HG02571 (cell line): Measurements from ENCODE around the gene TMEM240.
"Not testable (repeated sequence)": the region's sequence is repeated elsewhere in the genome, so short reads cannot be mapped to it uniquely, and the experiment has no call there.

Experiments used
- ATAC-seq: cut with Tn5 transposase; IDR thresholded peaks from one replicate; pipeline ENCODE4 v1.9.1; 2021; ENCODE audit warnings: mild to moderate bottlenecking, moderate library complexity; ENCODE audit not compliant: unreplicated experiment

The TMEM240 gene

DNA sequence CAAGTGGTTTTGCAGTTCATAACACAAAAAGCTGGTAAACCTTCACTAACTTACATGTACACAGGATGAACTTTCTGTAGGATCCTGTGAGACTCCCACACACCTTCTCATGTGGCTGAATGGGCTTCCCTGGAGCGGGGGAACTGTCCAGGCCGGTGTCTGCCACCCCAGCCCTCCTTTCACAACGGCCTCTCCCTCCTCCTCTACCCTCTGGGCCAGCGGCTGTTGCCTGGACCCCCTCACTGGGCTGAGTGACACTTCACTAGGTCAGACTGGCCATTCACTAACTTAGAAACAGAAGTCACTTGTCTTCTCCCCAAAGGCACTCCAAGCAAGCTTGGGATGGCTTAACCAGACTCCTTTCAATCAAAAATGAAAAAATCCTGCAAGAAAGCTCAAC, 18.2 kb upstream of the TMEM240 start:
- ATAC-seq, result no peak

DNA sequence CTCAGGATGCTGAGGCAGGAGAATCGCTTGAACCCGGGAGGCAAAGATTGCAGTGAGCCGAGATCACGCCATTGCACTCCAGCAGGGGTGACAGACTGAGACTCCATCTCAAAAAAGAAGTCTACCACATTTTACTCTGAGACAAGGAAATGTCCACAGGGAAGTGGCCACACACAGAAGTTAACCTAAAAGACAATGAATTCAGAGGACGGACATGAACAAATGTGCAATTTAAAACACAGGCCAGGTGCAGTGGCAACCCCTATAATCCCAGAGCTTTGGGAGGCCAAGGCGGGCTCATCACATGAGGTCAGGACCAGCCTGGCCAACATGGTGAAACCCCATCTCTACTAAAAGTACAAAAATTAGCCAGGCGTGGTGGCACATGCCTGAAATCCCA, 17.3 kb upstream of the TMEM240 start:
- not testable (repeated sequence) for ATAC-seq

DNA sequence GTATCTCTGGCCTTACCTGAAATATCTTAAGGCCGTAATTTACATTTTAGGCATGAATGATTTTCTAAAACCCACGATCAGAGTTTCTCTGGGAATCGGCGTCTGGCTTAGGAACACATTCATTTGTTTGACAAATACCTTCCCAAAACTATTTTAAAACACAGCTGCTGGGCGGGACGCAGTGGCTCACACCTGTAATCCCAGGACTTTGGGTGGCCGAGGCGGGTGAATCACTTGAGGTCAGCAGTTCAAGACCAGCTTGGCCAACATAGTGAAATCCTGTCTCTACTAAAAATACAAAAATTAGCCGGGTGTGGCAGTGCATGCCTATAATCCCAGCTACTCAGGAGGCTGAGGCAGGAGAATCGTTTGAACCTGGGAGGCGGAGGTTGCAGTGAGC, 16.5 kb upstream of the TMEM240 start:
- not testable (repeated sequence) for ATAC-seq

DNA sequence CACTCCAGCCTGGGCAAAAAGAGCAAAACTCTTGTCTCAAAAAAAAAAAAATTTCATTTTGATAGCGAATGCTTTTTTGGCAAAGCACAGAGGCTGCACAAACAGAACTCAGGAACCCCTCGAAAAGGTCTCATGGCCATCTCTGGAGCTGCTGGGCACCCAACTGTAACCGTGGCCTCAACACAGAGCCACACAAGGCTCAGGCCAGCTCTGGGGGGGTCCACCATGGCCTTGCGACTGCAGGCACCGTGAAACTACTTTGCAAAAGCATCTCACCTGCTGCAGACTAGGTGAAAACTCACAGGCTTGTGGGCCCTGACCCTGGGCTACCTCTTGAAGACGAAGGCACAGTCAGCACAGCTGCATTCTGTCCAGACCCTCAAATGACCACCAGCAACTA, 16.1 kb upstream of the TMEM240 start:
- ATAC-seq, result no peak

DNA sequence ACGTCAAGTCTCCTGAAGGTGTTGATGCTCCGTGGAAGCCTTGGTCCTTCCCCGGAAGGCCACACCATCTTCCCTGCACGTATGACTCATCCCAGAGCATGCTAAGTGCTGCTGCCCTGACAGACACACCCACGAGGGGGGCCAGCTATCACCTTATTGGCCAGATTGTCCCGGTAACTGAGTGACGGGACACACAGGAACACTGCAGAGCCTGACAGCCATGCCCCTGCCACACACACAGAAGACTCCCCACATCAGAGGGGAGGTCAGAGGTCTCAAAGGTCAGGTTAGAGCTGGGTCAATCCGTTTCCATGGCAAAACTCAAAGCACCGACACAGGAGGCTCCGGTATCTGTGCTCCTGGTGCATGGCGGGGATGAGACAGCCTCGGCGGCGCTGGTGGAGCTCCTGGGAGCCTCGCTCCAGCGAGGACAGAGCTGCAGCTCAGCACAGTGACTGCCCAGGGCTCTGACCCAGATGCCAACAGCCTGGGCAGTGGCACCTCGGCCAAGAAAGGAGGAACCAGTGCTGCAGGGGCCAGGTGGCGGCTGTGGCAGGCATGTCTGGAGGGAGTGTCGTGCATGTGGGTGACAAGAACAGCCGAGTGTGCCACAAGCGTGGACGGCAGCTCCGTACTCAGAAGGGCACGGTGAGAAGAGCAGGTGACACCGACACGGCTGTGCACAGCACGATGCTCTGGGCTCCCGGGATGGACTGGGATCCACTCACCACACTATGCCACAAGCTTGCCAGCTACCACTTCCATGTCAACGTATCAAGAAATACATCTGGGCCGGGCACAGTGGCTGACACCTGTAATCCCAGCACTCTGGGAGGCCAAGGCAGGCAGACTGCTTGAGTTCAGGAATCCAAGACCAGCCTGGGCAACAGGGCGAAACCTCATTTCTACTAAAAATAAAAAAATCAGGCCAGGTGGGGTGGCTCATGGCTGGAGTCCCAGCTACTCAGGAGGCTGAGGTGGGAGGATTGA, 14.8 kb upstream of the TMEM240 start:
- no peak for ATAC-seq

DNA sequence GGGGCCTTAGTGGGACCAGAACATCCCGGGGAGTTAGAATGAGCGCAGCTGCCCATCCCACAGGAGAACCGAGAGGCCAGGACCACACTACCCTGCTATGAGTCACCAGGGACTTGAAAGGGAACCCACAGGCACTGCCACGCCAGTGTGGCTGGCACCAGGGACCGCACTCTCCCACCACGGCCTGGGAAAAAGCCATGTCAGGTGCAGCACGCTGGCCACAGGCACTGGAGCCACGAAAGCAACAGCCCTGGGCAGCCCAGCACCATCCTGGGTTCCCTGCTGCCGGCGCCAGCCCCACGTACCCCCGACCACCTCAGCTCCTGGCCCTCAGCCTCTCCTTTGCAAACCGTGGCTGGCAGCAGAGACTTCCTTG, 14.1 kb upstream of the TMEM240 start:
- ATAC-seq, result no peak

DNA sequence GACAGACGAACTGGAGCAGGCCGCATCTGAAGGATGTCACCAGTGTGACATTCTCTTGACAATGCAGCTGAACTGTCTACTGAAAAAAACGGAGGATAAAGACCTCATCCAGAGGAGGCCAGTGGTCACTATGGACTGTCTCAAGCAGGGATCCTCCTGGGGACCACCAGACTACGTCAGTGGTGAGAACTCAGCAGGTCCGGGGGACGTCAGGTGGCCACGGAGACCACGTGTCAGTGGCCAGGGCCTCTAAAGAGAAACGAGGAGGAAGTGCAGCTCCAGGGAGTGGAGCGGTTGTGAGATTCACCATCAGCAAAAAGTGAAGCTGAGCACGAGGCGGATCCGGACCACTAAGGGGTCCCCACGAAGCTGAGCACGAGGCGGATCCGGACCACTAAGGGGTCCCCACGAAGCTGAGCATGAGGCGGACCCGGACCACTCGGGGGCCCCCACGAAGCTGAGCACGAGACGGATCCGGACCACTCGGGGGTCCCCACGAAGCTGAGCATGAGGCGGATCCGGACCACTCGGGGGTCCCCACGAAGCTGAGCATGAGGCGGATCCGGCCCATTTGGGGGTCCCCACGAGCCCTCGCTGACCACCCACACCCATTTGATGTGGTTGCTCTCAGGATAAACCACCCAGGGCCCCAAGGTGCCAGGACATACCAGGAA, 13.5 kb upstream of the TMEM240 start:
- no peak for ATAC-seq

DNA sequence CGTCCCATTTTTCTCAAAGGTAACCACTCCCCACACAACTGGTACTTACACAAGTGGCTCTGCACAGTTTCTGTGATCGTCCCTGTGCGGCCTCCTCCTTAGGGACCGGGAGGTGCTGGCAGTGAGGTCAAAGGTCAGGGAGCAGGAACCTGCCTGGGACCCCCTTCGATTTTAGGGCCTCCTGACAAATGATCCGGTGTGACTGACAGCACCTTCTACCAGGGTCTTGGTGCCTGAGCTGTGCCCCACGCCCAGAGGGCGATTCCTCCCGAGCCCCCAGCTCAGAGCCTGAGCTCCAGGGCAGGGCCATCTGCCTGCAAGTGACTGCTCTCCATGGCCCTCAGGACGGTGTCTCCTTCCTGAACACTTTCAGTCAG, 11.8 kb upstream of the TMEM240 start:
- no peak for ATAC-seq

DNA sequence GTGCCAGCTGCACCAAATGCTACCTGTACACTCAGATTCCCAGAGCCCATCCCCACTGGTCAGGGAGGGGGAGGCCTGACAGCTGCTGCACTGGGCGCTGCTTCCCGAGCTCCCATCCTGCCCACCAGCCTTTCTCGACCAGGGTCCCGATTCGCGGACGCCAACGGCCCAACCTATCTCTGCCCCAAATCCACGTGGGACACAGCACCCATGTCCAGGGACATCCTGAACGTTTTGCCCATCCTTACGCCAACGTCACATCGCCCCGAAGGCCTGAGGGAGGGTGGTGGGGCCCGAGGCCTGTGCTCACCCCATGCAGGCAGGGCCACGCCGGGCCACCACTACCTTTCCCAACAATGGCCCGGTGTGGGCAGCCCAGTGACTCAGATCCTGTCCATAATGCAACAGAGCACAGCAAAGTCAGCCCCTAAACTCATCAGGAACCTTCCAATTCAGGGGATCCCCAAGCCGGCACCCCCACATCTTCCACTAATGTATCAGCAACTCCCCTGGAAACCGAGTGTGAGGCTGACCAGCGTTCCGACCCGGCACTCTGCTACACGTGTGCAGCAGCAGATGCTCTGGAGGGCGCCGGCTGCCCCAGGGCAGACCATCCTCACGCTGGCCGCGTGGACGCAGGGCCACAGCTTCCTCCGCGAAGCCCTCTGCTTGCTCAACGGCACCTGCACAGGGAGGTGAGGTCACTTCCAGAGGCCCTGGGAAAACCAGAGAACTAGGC, 11.3 kb upstream of the TMEM240 start:
- no peak for ATAC-seq

DNA sequence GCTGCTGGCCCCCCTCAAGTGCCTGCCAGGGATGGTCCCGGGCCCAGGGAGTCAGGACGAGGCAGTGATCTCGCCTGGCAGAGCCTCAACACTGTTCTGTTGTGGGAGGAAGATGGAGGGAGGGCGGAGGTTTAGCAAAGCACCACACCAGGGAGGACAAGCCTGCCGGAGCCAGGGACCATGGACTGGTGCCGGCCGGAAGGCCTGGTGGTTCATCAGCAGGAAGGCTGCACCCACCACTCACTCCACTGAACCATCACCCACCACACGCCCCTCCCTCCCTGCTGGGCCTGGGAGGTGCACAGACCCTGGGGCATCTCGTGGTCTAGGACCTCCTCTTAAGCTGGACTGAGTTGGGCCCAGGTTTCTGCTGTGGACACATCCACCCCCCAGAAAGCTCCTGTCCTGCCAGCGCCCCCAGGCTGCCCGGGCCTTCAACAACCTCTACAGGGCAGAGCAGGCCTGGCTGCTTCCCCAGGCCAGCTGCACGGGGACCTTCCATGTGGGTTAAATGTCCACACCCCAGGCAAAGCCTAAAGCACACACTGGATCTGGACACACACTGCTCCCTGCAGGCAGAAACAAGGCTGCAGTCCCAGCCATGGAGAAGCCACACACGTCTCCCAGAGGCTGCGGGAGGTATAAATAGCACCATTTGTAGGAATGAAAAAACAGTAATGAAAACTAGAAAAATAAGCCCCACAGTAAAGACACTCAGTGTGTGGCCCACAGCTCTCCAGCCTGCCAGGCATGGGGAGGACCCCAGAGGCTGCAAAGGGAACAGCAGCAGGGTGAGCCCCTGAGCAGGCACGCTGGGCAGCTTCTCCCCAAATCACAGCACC, 10.4 kb upstream of the TMEM240 start:
- no peak for ATAC-seq

DNA sequence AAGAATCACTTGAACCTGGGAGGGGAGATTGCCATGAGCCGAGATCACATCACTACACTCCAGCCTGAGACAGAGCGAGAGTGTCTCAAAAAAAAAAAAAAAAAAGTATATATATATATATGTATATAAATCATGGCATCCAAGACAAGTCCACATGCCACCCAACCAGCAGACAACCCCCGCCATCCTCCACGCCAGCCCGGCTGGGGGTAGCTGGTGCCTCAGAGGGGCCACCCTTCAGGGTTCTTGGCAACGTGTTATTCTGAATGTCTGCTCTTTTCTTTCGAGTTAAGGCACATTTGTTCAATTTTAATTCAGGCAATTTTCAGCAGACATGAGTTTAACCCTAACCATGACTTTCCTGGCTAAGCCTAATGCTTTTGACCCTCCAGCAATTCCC, 9.7 kb upstream of the TMEM240 start:
- no peak for ATAC-seq

DNA sequence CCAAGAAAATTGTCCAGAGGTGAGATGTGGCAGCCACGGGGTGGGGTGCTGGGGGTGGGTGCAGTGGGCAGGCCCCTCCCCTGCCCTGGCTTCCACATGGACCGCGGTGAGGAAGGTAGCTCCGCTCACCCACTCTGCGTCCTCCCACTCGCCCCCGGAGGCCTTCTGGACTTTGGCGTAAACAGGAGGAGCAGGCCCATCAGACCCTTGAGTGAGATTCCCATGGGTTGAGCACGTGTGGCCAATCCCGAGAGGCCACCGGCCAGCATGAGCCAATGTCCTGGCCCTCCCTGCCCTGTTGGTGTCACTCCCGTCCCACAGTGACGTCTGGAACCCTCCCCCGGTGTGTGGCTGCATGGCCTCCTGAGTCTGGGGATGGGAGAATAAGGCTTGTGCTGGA, 8.2 kb upstream of the TMEM240 start:
- no peak for ATAC-seq

DNA sequence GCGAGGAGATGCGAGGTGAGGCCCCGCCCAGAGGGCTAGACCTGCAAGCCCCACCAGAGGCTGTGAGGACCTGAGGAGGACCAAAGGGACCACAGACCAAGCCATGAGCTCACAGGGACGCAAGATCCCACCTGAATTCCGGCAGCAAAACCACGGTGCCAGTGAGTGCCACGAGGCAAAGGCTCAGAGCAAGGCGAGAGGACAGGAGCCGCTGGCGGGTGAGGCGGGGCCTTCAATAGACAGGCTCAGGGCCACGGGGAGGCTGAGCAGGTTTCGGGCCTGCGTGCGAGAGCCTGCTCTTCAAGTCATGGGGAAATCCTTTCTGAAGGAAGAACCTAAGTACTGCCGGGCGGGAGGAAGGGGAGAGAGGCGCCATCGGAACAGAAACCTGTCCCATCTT, 7.1 kb upstream of the TMEM240 start:
- ATAC-seq, result no peak

DNA sequence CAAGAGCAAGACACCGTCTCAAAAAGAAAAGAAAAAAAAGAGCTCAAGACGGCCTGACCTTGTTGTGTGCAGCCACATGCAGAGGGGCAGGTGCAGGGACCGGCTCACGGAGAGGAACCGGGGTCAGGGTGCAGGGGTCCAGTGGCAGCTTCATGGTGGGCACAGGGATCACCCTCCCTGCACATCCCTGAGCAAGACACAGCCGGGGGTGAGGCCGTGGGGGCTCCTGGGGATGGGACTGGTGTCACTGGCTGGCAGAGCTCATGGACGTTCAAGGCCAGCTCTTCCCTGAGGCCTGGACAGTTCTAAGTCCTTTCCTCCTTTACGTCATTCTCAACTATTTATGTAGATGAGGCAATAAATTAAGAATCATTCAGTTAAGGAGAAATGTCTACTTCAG, 6.6 kb upstream of the TMEM240 start:
- ATAC-seq, result no peak

DNA sequence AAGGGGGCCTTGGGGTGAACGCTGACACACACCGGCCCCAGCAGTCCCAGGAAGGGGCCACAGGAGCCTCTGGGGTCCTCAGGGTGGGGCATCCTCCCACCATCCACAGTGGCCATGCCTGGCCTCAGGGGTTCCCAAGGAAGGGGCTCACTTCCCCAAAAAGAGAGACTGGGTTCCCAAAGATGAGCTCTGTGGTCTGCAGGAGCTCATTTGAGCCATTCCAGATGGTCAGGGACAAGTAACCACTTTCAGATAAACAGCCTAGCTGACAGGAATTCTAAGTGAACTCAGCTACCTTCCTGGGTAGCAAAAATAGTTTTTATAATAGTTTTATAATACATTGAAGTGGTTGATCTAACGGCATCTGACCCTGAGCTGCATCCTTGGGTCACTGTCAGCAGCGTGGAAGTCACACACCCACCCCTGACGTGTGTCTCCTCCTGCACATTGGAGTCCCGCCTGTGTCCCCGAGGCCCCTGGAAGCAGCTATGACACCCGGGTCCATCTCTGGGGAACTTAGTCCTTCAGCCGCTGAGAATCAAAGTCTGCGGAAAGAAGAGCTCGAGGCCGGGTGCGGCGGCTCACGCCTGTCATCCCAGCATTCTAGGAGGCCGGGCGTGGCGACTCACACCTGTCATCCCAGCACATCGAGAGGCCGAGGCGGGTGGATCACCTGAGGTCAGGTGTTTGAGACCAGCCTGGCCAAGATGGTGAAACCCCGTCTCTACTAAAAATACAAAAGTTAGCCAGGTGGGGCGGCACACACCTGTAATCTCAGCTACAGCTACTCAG, 5.7 kb upstream of the TMEM240 start:
- no peak for ATAC-seq

DNA sequence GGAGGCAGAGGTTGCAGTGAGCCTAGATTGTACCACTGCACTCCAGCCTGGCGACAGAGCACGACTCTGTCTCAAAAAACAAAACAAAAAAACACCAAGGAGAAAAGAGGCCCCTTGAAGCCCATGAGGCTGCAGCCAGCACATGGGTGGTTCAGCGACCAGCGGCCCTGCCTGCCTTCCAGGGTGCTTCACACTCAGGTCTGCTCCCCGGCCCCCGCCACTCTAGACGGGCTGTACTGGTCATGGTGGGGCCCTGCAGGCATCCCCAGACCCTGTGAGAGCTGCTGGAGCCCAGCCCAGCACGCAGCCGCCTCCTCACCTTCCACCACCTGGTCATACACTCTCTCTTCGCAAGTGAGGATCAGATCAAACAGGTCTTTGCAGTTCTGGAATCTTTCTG, 4.1 kb upstream of the TMEM240 start:
- ATAC-seq, result no peak

DNA sequence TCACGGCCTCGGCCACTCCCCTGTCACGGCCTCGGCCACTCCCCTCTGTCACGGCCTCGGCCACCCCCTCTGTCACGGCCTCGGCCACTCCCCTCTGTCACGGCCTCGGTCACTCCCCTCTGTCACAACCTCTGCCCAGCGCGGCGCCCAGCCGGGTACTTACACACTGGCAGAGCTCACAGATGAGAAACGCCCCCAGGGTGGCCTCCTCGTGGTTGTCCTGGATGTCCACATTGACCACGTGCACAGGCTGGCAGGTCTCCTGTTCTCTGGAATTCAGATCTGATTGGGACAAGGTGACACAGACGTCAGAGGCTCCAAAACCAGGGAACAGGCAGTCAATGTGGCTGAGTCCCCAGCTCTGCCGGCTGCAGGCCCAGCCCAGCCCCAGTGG, 3.3 kb upstream of the TMEM240 start:
- ATAC-seq, result no peak

DNA sequence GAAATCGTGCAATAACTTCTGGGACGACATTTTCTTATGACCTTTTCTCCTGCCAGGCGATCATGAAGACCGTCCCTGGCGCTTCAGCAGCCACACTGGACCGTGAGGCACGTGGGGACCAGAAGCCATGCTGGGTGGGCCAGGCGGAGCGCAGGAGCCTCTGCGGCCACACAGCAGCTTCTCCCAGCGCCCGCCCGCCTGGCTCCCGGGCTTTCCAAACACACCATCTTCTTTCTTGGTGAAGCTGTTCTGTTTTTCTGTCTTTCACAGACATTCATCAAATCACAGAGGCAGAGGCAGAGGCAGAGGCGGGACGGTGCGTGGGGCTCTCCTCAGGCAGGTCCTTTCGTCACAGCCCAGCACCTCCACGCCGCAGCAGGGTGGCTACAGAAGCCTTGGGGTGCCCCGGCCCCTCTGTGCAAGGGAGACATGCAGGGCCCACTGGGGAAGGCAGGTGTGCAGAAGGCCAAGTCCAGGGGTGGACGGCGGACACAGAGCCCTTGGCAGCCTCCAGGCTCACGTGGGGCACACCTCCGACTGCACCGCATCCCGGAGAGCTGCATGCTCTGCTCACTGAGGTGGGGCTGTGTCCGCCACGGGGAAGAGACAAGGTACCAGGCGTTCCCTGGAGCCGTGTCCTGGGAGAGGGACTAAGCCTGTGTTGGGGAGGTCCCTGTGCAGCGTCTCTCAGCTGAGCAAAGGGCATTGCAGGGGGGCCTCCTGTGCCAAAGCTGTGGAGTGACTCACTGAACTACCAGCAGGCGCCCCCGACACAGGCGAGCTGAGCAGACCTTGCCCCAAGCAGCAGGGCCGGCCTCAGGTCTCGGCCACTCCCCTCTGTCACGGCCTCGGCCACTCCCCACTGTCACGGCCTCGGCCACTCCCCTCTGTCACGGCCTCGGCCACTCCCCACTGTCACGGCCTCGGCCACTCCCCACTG, 2.6 kb upstream of the TMEM240 start:
- no peak for ATAC-seq
